Measurements from ENCODE around the gene RFX3.

- TF ChIP-seq, protein P1, sequence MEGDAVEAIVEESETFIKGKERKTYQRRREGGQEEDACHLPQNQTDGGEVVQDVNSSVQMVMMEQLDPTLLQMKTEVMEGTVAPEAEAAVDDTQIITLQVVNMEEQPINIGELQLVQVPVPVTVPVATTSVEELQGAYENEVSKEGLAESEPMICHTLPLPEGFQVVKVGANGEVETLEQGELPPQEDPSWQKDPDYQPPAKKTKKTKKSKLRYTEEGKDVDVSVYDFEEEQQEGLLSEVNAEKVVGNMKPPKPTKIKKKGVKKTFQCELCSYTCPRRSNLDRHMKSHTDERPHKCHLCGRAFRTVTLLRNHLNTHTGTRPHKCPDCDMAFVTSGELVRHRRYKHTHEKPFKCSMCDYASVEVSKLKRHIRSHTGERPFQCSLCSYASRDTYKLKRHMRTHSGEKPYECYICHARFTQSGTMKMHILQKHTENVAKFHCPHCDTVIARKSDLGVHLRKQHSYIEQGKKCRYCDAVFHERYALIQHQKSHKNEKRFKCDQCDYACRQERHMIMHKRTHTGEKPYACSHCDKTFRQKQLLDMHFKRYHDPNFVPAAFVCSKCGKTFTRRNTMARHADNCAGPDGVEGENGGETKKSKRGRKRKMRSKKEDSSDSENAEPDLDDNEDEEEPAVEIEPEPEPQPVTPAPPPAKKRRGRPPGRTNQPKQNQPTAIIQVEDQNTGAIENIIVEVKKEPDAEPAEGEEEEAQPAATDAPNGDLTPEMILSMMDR (IDR thresholded peaks at IDR 0.05; ENCODE audit: low read length) = no peak
- no peak for TF ChIP-seq EZH2phosphoT487 (IDR thresholded peaks at IDR 0.05; ENCODE audit: low read length)
- TF ChIP-seq EZH2 (optimal IDR thresholded peaks at IDR 0.05; ENCODE audit: low read depth, low read length) = no peak
Measured at GRCh38 chr9:3508521-3509291, 17.1 kb downstream of the RFX3 start.

Measured in MM.1S (cell line).